A172 (cell line): ENCODE data around the gene PAEP. TPM values are rescaled to one million over a fixed set of nuclear protein-coding genes. Genes with fewer than 3 reads are reported as not detected.

ENCODE experiments used
- DNase-seq: peaks from one replicate; pipeline ENCODE4 v3.0.0-alpha.2; 2015; ENCODE audit warnings: low spot score
- total RNA-seq: library from RNA; depleted of rRNA; stranded (reverse); fragments of >200 nt; shearing (Covaris generic); gene quantifications from 2 replicates; pipeline ENCODE4 v1.2.3, GENCODE V29; 2014

Gene PAEP
- total RNA-seq, 1 experiment from 2014 or later: not detected

- DNase-seq: no peak
These were observed 11.1 kb upstream of the PAEP start for GRCh38 chr9:135550344-135550918.

- DNase-seq: no peak
These were observed 10.5 kb upstream of the PAEP start for GRCh38 chr9:135551031-135551430.

DNA sequence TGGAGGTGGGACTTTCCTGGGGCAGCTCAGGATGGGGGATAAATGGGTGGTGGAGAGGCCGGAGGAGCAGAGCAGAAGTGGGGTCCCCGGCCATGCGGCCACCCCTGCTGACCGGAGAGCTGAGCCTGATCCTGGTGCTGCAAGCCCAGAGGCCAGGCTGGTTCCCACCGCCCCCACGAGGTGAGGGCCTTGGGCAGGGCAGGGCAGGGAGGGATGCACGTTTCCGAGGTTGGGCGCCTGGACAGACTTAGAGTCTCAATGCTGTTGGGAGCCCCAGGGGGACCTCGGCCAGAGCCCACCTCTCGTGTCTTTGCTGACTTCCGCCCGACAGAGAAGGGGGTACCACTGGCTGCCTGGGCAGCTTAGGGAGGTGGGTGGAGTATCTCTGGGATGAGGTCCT lies 10.1 kb upstream of the PAEP start:
- no peak for DNase-seq

- no peak for DNase-seq
These were observed 9.4 kb upstream of the PAEP start for GRCh38 chr9:135552021-135552697.

GRCh38 chr9:135552698-135553171 lies 8.8 kb upstream of the PAEP start:
- DNase-seq: no peak

DNA sequence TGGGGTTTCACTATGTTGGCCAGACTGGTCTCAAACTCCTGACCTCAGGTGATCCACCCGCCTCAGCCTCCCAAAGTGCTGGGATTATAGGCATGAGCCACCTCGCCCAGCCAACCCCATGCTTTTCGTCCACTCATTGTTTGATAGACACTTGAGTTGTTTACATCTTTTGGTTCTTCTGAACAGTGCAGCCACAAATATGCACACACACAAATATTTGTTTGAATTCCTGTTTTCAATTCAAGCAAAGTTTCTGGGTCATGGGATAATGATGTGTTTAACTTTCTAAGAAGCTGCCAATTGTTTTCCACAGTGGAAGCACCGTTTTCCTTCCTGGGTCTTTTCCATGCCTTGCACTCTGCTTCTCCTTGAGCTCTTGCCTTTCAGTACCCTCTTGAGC lies 6.8 kb upstream of the PAEP start:
- DNase-seq: no peak

DNA sequence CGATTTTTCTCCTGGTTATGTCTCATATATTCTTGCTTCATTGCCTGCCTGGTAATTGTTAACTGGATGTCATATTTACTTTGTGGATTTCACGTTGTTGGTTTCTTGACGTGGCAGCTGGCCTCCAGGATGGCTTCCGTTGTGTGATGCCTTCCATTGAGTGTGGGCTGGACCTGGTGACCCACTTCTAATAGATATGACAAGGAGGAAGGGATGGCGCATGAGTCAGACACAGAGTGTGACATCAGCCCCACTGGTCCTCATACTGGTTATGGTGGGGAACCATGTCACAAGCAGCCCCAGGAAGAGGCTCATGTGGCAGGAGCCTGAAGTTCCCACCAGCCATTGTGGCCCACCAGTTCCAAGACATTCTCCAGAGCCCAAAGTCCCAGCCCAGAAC lies 6.4 kb upstream of the PAEP start:
- DNase-seq: no peak

DNA sequence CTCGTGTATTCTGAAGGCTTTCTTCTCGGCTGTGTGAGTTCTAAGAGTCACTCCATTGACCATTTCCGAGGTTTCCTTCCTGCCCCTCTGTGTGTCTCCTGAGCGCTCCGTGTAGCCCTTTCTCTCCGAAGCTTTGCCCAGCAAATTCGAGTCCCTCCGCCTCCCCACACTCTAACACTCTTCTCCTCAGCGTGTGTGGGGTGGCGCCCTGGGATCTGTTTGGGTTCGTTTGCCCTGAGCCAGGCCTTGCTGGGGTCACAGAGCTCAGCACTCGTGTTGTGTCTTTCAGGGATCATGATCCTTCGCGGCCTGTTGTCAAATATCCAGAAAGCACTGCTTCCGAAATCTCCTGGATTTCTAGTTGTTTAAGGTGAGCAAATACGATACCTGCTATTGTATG lies 5.6 kb upstream of the PAEP start:
- no peak for DNase-seq

- peak; percentile 64 for DNase-seq
These were observed 1.9 kb upstream of the PAEP start for GRCh38 chr9:135559606-135560005.

DNA sequence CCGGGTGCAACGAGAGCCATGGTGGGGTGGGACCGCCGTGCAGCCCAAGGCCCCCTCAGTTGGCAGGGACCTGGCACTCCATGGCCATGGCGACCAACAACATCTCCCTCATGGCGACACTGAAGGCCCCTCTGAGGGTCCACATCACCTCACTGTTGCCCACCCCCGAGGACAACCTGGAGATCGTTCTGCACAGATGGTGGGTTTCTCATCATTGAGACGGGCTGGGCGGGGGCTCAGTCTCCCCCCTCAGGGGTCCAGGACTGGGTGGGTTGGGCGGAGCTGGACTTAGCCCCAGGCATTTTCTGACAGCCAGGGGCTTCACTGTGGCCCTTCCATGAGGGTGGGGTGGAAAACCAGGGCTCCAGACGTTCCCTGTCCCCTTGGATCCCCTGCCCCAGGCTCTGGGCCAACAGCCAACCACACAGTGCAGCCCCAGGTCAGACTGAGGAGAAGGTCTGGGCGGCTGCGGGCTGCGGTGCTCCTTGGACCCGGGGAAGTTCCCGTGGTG lies 734 bp downstream of the PAEP start:
- DNase-seq: no peak

- DNase-seq: no peak
These were observed 1.5 kb downstream of the PAEP start for GRCh38 chr9:135563039-135563476.

DNA sequence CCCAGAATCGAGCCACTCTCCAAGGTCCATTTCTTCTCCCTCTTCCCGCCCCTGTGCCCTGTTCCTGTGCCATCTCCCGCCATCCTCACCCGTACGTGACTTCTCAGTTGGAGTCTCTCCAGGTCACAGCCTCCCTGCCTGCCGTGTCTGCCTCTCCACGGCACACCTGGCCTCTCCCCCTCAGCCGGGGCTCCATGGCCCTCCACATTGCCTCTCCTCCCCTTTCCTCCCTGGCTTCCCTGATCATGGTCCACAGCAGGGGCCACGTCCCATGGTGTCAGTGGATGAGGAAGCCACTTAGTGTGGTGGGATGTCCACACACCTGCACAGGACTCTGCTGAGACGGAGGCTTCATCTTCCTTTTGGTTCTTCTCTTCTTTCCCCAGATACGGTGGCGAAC lies 2.3 kb downstream of the PAEP start:
- DNase-seq: no peak

DNA sequence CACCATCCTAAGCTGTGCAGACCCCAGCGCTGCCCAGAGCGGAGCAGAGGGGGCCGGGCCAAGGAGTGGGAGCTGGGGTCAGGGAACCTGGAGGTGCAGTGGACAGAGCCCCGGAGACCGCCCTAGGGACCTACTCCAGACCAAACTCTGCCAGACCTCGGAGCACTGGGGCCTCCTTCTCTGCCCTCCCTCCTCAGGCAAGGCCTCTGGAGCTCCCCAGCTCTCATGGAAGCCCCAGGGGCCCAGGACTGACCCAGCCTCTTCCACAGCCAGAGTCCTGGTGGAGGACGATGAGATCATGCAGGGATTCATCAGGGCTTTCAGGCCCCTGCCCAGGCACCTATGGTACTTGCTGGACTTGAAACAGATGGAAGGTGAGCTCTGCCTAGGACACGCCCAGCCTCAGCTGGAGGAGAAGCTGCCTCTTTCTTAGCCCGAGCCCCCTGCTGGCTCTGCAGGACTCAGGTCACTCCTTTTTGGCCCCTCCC lies 3.6 kb downstream of the PAEP start:
- no peak for DNase-seq

GRCh38 chr9:135565636-135566035 lies 4.1 kb downstream of the PAEP start:
- DNase-seq: no peak

DNA sequence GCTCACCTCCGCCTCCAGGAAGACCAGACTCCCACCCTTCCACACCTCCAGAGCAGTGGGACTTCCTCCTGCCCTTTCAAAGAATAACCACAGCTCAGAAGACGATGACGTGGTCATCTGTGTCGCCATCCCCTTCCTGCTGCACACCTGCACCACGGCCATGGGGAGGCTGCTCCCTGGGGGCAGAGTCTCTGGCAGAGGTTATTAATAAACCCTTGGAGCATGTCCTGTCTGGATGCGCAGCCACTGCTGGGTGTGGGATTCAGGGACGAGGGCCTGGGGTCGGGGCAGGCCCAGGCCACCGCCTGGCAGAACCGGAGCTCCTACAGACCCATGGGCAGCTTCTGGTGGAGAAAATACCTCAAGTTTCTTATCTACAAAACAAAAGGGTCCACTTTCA lies 5.0 kb downstream of the PAEP start:
- DNase-seq: no peak

DNA sequence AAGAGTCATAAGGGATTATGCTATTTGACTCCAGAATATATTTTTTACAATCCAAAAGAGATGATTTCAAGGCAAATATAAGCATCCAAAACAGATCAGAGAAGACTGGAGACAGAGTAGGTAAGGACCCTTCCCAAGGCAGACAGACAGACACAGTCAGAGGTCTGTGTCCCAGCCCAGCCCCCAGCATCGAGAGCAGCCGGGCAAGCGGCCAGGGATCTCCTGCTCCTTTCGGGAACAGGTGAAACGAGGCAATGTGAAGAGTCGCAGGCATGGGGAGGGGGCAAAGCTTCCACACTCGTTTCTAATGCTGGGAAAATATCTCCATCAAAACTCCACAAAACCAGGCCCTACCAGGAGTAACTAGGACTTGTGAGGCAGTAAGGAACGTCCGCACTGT lies 5.8 kb downstream of the PAEP start:
- DNase-seq: no peak

DNA sequence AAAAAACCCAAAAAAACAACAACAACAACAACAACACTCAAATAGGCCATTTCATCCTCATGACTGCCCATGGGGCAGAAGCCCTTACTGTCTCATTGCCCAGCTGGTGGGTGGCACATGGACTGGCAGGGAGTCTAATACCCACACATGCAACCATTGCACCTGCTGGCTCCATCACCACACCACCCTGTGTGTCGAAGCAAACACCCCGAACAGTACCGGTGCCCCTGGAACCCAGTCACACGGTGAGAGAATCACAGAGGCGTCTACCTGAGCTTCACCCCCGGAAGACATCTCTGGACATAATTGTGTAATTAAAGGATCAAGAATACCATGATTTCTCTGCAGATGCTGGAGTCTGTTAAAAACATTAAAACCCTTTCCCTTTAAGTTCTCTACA lies 6.5 kb downstream of the PAEP start:
- DNase-seq: no peak

DNA sequence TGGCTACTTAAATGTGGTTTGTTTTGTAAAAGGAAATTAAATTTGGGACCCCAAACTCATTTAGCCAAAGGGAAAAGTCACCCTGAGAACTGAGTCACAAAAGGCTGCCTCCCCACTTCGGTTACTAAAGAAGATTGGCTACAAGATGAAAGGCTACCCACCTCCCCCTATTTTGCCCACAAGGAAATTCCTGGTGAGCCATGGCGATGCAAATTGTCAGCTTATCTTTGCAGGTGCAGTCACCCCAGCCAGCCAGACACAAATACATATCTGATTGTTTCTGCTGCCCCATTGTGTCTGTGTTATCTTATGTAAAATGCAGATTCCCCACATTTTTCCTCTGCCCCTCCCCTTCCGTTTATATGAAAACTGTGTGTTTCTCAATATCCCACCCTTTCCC lies 8.9 kb downstream of the PAEP start:
- peak; percentile 14 for DNase-seq

DNA sequence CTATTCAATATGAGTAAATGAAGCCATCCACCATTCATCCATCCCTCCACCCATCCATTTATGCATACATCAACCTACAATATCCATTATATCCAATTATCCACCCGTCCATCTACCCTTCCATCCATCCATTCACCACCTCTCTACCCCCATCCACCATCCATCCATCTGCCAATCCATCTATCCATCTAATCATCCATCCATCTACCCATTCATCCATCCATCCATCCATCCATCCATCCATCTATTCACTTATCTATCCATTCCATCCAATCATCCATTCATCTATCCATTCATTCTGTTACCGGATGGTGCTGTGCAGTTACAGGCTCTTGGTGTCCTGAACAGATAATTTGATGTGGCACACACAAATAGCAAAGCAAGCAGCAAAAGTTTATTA lies 10.7 kb downstream of the PAEP start:
- DNase-seq: no peak

DNA sequence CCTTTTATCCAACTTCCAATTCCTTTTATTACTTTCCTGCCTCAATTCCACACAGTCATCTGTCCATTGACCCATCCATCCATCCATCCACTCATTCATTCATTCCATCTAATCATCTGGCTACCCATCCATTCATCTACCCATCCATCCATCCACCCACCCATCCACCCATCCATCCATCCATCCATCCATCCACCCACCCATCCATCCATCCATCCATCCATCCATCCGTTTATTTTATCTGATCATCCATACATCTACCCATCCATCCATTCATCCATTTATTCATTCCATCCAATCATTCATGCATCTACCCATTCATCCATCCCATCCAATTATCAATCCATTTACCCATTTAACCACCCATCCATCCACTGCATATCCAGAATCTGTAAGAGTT lies 11.6 kb downstream of the PAEP start:
- no peak for DNase-seq

DNA sequence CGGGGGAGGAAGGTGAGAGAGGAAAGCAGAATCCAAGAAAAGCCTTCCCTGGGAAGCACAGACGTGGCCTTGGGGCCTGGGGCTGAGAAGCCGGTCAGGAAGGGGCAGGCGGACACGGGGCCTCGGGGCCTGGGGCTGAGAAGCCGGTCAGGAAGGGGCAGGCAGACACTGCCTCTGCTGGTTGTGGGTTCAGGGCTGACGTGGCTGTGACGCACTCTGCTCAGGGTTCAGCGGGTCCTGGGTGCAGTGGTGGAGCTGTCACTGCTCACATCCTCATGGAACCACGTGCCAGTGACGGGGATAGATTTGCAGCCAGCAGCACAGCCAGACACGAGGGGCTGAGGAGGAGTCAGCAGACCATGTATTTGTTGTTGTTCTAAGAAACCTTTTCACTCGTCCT lies 12.8 kb downstream of the PAEP start:
- no peak for DNase-seq

- no peak for DNase-seq
These were observed 13.4 kb downstream of the PAEP start for GRCh38 chr9:135574943-135575342.

- no peak for DNase-seq
These were observed 14.6 kb downstream of the PAEP start for GRCh38 chr9:135575995-135576631.
